Ovary (tissue), 9 donors: ENCODE measurements around the gene LTBP2. TPM values are rescaled to one million over a fixed set of nuclear protein-coding genes. Genes with fewer than 3 reads are reported as not detected.

Experiments
- DNase-seq, 5 donors: peaks; one replicate each; pipeline ENCODE4 v3.0.0-alpha.2; 2019 to 2020
- H3K27ac ChIP-seq, 2 donors: fragments of 200-600 bp; one replicate each; pipeline versions ENCODE4 v1.5.1 to v1.8.0; 2019 to 2022
- H3K27me3 ChIP-seq: fragments of 200-600 bp; one replicate; pipeline ENCODE4 v1.8.0; 2022
- H3K36me3 ChIP-seq: fragments of 200-600 bp; sonication (generic); one replicate; pipeline ENCODE4 v1.5.1; 2019
- H3K4me1 ChIP-seq: one replicate; pipeline ENCODE4 v1.8.1; 2013; ENCODE audit warnings: mild to moderate bottlenecking, moderate library complexity; ENCODE audit not compliant: insufficient read depth
- H3K4me3 ChIP-seq: fragments of 200-600 bp; sonication (generic); one replicate; pipeline ENCODE4 v1.5.1; 2017
- H3K9me3 ChIP-seq, 2 donors: fragments of 200-600 bp in 1 of 2; sonication (generic) in 1 of 2; one replicate each; pipeline versions ENCODE4 v1.5.1 to v1.8.1; 2013 to 2019; ENCODE audit warnings: mild to moderate bottlenecking in 1 of 2, moderate library complexity in 1 of 2
- CTCF ChIP-seq, 3 donors: fragments of 450-650 bp in 2 of 3; fragments of 200-600 bp in 1 of 3; IDR thresholded peaks; one replicate each; pipeline versions ENCODE4 v1.5.1 to v1.8.0; 2016 to 2022; ENCODE audit warnings: antibody characterized with exemption in 3 of 3, mild to moderate bottlenecking in 1 of 3
- EP300 ChIP-seq: sonication (generic); formaldehyde crosslinking; IDR thresholded peaks from one replicate; pipeline ENCODE4 v1.6.1; 2017; ENCODE audit warnings: antibody characterized with exemption
- POLR2A ChIP-seq: fragments of 450-650 bp; IDR thresholded peaks from one replicate; pipeline ENCODE4 v1.6.1; 2017; ENCODE audit warnings: antibody characterized with exemption, mild to moderate bottlenecking, moderate library complexity
- WGBS, 3 donors: extraction: QIAGEN DNeasy Blood & Tissue Kit in 1 of 3; methylation state at CpG; one replicate each; pipeline versions ENCODE4 v1.1.5 to v1.1.7; 2013 to 2017; 5-methylcytosine and 5-hydroxymethylcytosine counted together
- intact Hi-C, 4 donors: fragments of 100-400 bp; cut with DNase I; formaldehyde crosslinking; loops; one replicate each; pipeline versions ENCODE4 v1.11.0 to v1.15.1; 2022 to 2023
- polyA plus RNA-seq, 2 donors: library from polyadenylated mRNA; stranded (reverse); fragments of 200-250 nt in 1 of 2; fragments of 350-450 nt in 1 of 2; fragmentation: Illumina TruSeq in 1 of 2; extraction: RNeasy Lipid Tissue Mini Kit (QIAGEN cat#74804) in 1 of 2; gene quantifications; one replicate each; pipeline ENCODE4 v1.2.3, GENCODE V29; 2013 to 2014
- total RNA-seq, 7 donors: library from RNA; depleted of rRNA in 2 of 7; stranded (reverse); fragments of >200 nt in 2 of 7; fragmentation: NEBNext Ultra II Directional in 3 of 7; extraction: Animal tissue kit (Norgen Biotek cat#: 25700) in 3 of 7; gene quantifications; one replicate each; pipeline versions ENCODE4 v1.1.0 to v1.2.4, GENCODE V29; 2016 to 2023
- donor health status: DM: no; HTN: no; CAD: no; lungs with moderate emphysema.
- donor health status: DM: no; HTN: no; CAD: no.
- donor health status: Bipolar disorder and iron deficiency.
- donor health status: DM: yes; HTN: yes; CAD: no.
- donor health status: DM: no; HTN: no; CAD: no.
- donor health status: DM: yes; HTN: yes; CAD: no.

Gene LTBP2
- total and polyA plus RNA-seq, 9 donors, result 31.4 to 85.0 (median 60.0) TPM

- TF ChIP-seq CTCF (IDR thresholded peaks at IDR 0.05) (no peak), EP300 (no peak), POLR2A (no peak)
- no peaks in the 10 kb centered on the region for H3K36me3 ChIP-seq
- H3K4me1 ChIP-seq, result no peaks in the 10 kb centered on the region
- no peaks in the 10 kb centered on the region for H3K9me3 ChIP-seq
- no peak overlapping the region for H3K27ac ChIP-seq
- H3K27me3 ChIP-seq, result no peaks in the 10 kb centered on the region
- H3K4me3 ChIP-seq, result no peak overlapping the region
- intact Hi-C loops, result no loop called here
- DNase-seq, result no peak
These were observed 123.1 kb downstream of the LTBP2 start for GRCh38 chr14:74488786-74489397.

- no peaks in the 10 kb centered on the region for H3K4me1 ChIP-seq
- H3K27me3 ChIP-seq, result no peaks in the 10 kb centered on the region
- no peak overlapping the region for H3K4me3 ChIP-seq
- TF ChIP-seq EP300 (no peak), CTCF (IDR thresholded peaks at IDR 0.05) (no peak), POLR2A (no peak)
- no peak overlapping the region for H3K27ac ChIP-seq
- DNase-seq, result no peak
- H3K9me3 ChIP-seq, result no peaks in the 10 kb centered on the region
- intact Hi-C loops, result no loop called here
- H3K36me3 ChIP-seq, result no peaks in the 10 kb centered on the region
- WGBS, 3 donors, result 85 to 88% (median 88%) methylated on average over 3 of the region's 3 CpGs
These were observed 125.9 kb downstream of the LTBP2 start for GRCh38 chr14:74486164-74486563.

- intact Hi-C loops, result no loop called here
- DNase-seq, result no peak
- H3K36me3 ChIP-seq, result no peaks in the 10 kb centered on the region
These were observed 128.7 kb downstream of the LTBP2 start for GRCh38 chr14:74483321-74483720.

GRCh38 chr14:74482571-74482970 lies 129.5 kb downstream of the LTBP2 start:
- Histone ChIP-seq H3K9me3 (no peaks in the 10 kb centered on the region), H3K36me3 (no peaks in the 10 kb centered on the region), H3K27me3 (no peaks in the 10 kb centered on the region), H3K4me1 (no peaks in the 10 kb centered on the region), H3K4me3 (no peak overlapping the region), H3K27ac (no peak overlapping the region)
- intact Hi-C loops, result no loop called here
- 62 to 72% (median 71%) methylated on average over 3 of the region's 3 CpGs for WGBS, 3 donors
- TF ChIP-seq CTCF (IDR thresholded peaks at IDR 0.05), result no peak
- TF ChIP-seq POLR2A, result no peak
- no peak for TF ChIP-seq EP300
- no peak for DNase-seq

More at GRCh38 chr14:74483321-74483720, 128.7 kb downstream of the LTBP2 start:
- H3K9me3 ChIP-seq, result no peaks in the 10 kb centered on the region
- H3K27me3 ChIP-seq, result no peaks in the 10 kb centered on the region
- no peak overlapping the region for H3K4me3 ChIP-seq
- TF ChIP-seq CTCF (IDR thresholded peaks at IDR 0.05) (no peak), EP300 (no peak), POLR2A (no peak)
- H3K4me1 ChIP-seq, result no peaks in the 10 kb centered on the region
- H3K27ac ChIP-seq, result no peak overlapping the region
